Ectodermal cell (in vitro differentiated cells): ENCODE results near the gene ZNF511. TPM values are rescaled to one million over a fixed set of nuclear protein-coding genes. Genes with fewer than 3 reads are reported as not detected.
"Not testable (repeated sequence)": the region's sequence is repeated elsewhere in the genome, so short reads cannot be mapped to it uniquely, and the experiment has no call there.

Experiments
- H3K27ac ChIP-seq: 2 replicates; pipeline ENCODE4 v1.7.0; 2013; ENCODE audit warnings: mild to moderate bottlenecking, low read depth, low read length; ENCODE audit not compliant: insufficient read depth, poor library complexity, severe bottlenecking
- H3K27me3 ChIP-seq: 2 replicates; pipeline ENCODE4 v1.7.0; 2013; ENCODE audit warnings: mild to moderate bottlenecking, low read length; ENCODE audit not compliant: insufficient read depth, control insufficient read depth, poor library complexity, severe bottlenecking
- H3K36me3 ChIP-seq: one replicate; pipeline ENCODE4 v1.7.0; 2013; ENCODE audit warnings: low read length; ENCODE audit not compliant: control insufficient read depth, insufficient read depth
- H3K4me1 ChIP-seq: one replicate; pipeline ENCODE4 v1.7.0; 2013; ENCODE audit warnings: low read length; ENCODE audit not compliant: control insufficient read depth, insufficient read depth
- H3K4me3 ChIP-seq: 2 replicates; pipeline ENCODE4 v1.7.0; 2013; ENCODE audit warnings: low read depth, low read length, control low read depth; ENCODE audit not compliant: insufficient read depth
- H3K9me3 ChIP-seq: 2 replicates; pipeline ENCODE4 v1.7.0; 2013; ENCODE audit warnings: mild to moderate bottlenecking, low read length, moderate library complexity; ENCODE audit not compliant: control insufficient read depth
- WGBS, 2 experiments: methylation state at CpG; one replicate each; pipeline ENCODE4 v1.1.7; 2013; ENCODE audit warnings: missing lambda C conversion rate in 2 of 2; 5-methylcytosine and 5-hydroxymethylcytosine counted together
- polyA plus RNA-seq, 4 experiments: library from polyadenylated mRNA; stranded (reverse); fragments of 50-300 nt; gene quantifications; one replicate each; pipeline ENCODE4 v1.2.3, GENCODE V29; 2013

ZNF511 gene, protein sequence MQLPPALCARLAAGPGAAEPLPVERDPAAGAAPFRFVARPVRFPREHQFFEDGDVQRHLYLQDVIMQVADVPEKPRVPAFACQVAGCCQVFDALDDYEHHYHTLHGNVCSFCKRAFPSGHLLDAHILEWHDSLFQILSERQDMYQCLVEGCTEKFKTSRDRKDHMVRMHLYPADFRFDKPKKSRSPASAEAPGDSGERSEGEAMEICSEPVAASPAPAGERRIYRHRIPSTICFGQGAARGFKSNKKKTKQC
- polyA plus RNA-seq (2013, experiment 1 of 4): 43.1 TPM
- 50.4 TPM for polyA plus RNA-seq (2013, experiment 2 of 4)
- polyA plus RNA-seq (2013, experiment 3 of 4): 36.9 TPM
- polyA plus RNA-seq (2013, experiment 4 of 4): 39.2 TPM

DNA sequence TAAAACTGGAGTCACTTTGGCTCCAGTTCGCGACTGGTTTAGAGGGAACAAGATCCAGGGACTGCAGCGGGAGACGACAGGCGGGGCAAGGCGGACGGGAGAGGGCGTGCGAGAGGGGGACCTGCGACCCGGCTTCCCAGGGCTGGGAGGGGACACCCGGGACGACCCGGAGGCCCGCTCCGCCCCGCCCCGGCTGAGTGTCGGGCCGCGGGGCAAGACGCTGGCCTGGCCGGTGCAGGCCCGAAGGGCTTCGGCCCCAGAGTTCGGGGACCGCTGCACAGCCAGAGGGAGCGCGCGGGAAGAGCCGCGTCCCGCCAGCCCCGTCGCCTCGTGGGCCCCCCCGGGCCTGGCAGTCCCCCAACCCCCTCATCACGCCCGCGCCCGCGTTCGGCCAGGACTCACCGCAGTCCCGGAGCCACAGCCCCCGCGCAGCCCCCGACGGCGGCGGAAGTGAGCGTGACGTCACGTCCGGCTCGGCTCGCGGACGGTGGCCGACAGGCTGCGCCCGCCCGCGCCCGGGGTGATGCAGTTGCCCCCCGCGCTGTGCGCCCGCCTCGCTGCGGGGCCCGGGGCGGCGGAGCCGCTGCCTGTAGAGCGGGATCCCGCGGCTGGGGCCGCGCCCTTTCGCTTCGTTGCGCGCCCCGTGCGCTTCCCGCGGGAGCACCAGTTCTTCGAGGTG lies at the start of gene ZNF511, which contains the start of gene TUBGCP2:
ZNF511 (plus strand) TSS at position 494 of the 679 bp plus-strand sequence; CDS start at position 524, 30 bp downstream.
TUBGCP2 (minus strand) TSS at position 452 of the 679 bp plus-strand sequence. CDS start 5,931 bp downstream, outside the sequence.
- no peaks in the 10 kb centered on the region for H3K4me1 ChIP-seq
- H3K27me3 ChIP-seq: no peaks in the 10 kb centered on the region
- H3K27ac ChIP-seq: peak within 1 kb of the TSS; percentile 94
- 0 to 1% methylated on average over 89 of the region's 89 CpGs for WGBS, 2 experiments
- no peaks in the 10 kb centered on the region for H3K9me3 ChIP-seq
- peak within 1 kb of the TSS; percentile 96 for H3K4me3 ChIP-seq
- H3K36me3 ChIP-seq: peaks cover 10% of the 10 kb centered on the region

DNA sequence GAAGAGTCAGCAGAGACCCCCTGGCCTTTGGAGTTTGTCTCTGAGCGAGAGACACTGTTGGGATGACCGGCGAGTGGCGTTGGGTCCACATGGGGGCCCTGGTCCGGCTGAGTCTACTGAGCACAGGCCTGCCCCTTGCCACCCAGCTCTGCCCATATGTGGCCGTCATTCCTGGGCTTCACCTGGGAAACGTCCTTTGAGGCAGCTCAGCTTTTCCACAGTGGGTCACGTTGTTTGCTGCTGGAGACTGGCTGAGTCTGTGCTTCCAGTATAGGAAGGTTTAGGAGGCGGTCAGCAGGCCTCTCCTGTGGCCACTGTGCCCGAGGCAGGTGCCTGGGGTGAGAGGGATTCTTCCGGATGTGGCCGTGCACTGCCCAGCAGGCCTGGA lies 49.1 kb upstream of the ZNF511 start:
- Histone ChIP-seq H3K4me3 (no peak overlapping the region), H3K27me3 (peaks cover 31% of the 10 kb centered on the region), H3K27ac (no peak overlapping the region), H3K9me3 (no peaks in the 10 kb centered on the region), H3K4me1 (peaks cover 16% of the 10 kb centered on the region), H3K36me3 (no peaks in the 10 kb centered on the region)
- 81 to 84% methylated on average over 12 of the region's 12 CpGs for WGBS, 2 experiments

DNA sequence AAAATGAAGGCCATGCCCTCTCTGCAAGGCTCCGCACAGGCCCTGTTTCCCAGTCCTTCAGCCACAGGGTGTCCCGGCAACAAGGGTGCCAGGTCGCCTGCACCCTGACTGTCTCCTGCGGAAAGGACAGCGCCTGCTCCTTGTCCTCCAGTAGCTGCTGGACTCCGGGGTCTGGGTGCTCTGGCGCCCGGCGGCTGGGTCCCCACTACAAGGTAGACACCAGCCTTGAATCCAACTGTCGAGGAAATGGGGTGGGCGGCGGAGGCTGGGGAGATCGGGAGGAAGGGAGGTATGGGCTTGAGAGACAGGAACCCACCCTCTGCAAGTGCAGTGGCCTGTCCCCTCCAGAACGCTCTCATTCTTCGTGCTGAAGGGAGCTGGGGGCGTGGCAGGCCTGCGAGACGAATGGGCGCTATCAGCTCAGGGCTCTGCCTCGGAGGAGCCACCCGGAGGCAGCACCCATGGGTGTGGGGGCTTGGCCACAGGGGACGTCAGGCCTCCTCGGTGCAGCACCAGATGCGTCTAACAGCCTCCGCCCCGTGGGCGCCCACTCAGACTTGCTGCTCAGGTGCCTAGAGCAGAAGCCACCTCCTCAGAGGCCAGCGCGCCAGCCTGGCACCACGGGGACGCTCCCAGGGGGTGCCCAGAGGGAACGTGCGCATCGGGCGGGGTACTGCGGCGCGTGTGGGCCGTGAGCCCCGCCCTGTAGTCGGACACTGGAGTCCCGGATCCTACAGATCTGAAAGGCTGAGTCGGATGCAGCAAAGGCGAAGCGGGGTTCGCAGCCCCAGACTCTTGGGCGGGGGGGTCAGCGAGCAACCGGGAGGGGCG lies 47.6 kb upstream of the ZNF511 start:
- Histone ChIP-seq H3K36me3 (no peaks in the 10 kb centered on the region), H3K4me1 (peaks cover 16% of the 10 kb centered on the region), H3K9me3 (no peaks in the 10 kb centered on the region), H3K27me3 (peaks cover 31% of the 10 kb centered on the region), H3K4me3 (peak overlapping the region; percentile 70), H3K27ac (no peak overlapping the region)
- WGBS, 2 experiments: 40% methylated on average over 50 of the region's 50 CpGs

DNA sequence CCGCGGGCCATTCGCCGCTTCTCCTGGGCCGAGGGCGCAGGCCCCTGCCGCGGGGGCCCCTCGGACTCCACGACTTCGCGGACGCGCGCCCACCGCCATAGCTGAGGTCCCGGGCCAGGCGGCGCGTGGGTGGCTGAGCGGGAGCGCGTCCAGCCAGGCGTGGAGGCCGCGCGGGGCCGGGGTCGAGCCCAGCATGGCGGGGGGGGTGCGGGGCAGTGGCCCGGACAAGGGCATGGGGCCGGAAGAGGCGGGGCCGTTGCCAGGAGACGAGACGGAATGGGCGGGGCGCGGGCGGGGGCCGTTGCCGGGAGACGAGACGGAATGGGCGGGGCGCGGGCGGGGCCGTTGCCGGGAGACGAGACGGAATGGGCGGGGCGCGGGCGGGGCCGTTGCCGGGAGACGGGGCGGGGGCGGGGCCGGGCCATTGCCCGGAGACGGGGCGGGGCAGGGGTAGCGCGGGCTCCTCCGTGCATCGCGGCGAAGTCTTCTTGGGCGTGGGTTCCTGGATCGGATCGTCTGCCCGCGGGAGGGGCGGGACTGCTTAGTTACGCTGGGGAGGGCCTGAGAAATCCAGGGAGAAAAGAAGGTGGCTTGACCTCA lies 46.9 kb upstream of the ZNF511 start:
- Histone ChIP-seq H3K4me3 (peak overlapping the region; percentile 70), H3K27ac (no peak overlapping the region), H3K27me3 (peaks cover 31% of the 10 kb centered on the region), H3K4me1 (peaks cover 16% of the 10 kb centered on the region), H3K9me3 (no peaks in the 10 kb centered on the region), H3K36me3 (no peaks in the 10 kb centered on the region)
- WGBS, 2 experiments: 0% methylated on average over 79 of the region's 79 CpGs

DNA sequence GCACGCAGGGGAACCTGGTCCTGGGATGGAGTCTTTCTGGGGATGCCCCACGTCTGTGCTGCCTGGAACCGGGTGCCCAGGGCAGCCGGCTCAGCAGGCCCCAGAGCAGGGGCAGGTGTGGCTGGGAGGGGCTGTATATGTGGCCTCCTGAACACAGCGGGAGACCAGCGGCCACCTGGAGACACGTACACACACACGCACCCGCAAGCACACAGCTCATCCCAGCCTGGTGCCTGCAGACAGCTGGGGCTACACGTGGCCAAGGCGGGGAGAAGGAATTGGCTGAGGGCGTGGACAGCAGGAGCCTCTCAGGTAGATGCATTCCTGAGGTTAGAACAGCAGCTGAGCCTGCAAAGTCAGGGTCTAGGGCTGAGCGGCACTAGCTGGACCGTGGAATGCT lies 46.0 kb upstream of the ZNF511 start:
- WGBS, 2 experiments: 88 to 89% methylated on average over 14 of the region's 14 CpGs
- no peak overlapping the region for H3K27ac ChIP-seq
- H3K9me3 ChIP-seq: no peaks in the 10 kb centered on the region

DNA sequence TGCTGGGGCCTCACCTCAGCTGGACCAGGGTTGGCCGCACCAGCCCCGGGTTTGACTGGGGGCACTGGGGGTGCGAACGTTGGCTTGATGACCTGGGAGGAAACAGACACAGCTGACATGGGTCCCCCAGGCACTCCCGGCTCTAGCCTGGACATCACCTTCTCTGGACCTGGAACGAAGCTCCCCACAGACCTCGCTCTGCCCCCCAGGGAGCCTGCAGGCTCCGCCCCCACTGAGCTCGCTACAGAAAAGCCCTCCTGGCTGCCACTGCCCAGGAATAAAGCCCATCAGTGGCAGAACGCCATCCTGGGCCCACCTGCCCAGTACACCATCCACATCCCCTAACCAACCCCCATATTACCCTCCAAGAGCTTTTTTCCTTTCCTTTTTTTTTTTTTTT lies 45.0 kb upstream of the ZNF511 start:
- H3K36me3 ChIP-seq: no peaks in the 10 kb centered on the region
- peaks cover 25% of the 10 kb centered on the region for H3K27me3 ChIP-seq
- peaks cover 4% of the 10 kb centered on the region for H3K4me1 ChIP-seq
- 73 to 82% methylated on average over 10 of the region's 10 CpGs for WGBS, 2 experiments
- H3K9me3 ChIP-seq: no peaks in the 10 kb centered on the region
- no peak overlapping the region for H3K27ac ChIP-seq
- H3K4me3 ChIP-seq: no peak overlapping the region

More for the DNA sequence above, 46.0 kb upstream of the ZNF511 start:
- peaks cover 9% of the 10 kb centered on the region for H3K4me1 ChIP-seq
- H3K36me3 ChIP-seq: no peaks in the 10 kb centered on the region
- peaks cover 25% of the 10 kb centered on the region for H3K27me3 ChIP-seq
- no peak overlapping the region for H3K4me3 ChIP-seq

DNA sequence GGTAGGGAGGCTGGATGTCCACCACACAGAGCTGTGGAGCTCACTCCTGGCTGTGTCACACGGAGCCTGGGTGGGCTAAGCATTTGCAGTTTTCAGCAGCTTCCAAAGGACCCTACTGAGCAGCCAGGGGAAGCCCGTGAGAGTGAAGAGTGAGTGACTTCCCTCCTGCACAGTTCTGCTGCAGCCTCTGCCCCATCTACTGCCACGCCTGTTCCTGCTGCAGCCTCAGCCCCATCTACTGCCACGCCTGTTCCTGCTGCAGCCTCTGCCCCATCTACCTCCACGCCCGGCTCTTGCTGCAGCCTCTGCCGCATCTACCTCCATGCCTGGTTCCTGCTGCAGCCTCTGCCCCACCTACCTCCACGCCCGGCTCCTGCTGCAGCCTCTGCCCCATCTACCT lies 44.3 kb upstream of the ZNF511 start:
- Histone ChIP-seq H3K36me3 (no peaks in the 10 kb centered on the region), H3K9me3 (no peaks in the 10 kb centered on the region), H3K4me1 (peaks cover 4% of the 10 kb centered on the region), H3K27ac (no peak overlapping the region), H3K27me3 (peaks cover 25% of the 10 kb centered on the region), H3K4me3 (no peak overlapping the region)
- WGBS, 2 experiments: 85 to 87% methylated on average over 9 of the region's 9 CpGs

DNA sequence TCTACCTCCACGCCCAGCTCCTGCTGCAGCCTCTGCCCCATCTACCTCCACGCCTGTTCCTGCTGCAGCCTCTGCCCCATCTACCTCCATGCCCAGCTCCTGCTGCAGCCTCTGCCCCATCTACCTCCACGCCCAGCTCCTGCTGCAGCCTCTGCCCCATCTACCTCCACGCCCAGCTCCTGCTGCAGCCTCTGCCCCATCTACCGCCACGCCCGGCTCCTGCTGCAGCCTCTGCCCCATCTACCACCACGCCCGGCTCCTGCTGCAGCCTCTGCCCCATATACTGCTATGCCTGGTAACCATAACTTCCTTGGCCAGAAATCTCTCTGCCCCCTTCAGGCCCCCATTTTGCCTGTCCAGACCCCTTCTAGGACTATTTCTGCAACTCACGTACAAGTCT lies 43.7 kb upstream of the ZNF511 start:
- H3K4me1 ChIP-seq, H3K4me3 ChIP-seq, H3K9me3 ChIP-seq, H3K36me3 ChIP-seq, H3K27ac ChIP-seq: not testable (repeated sequence)
- peaks cover 25% of the 10 kb centered on the region for H3K27me3 ChIP-seq
- WGBS, 2 experiments: 73% methylated on average over 10 of the region's 10 CpGs

DNA sequence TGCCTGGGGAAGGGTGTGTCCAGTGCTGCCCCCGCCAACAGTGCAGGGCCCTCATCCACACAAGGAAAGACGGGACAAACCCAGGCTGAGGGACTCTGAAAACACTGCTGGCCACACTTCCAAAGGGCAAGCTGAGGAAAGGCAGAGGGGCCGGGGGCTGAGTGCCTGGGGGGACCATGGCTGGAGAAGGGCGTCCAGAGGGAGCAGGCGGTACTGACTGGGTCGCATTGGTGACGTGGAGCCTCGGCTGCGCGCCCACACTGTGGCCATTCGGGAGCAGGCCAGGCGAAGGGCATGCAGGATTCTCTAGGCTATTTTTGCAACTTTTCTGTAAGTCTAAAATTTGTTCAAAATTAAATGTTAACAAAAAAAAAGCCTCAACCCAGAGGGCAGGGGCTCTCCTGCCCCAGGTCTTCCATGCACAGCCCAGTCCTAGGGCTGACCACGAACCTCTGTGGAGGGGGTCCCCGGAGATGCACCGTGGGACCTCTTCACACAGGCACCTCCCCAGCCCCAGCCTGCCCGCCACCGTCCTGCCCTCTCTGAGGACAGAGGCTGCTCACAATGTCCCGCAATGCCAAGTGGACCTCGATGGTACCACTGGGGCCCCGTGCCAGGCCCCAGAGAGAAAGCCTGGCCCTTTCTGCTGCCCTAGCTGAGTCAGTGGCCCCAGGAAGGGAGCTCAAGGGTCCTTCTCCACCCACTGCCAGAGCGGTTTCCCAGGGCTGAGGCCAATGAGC lies 42.5 kb upstream of the ZNF511 start:
- no peaks in the 10 kb centered on the region for H3K36me3 ChIP-seq
- no peak overlapping the region for H3K27ac ChIP-seq
- H3K9me3 ChIP-seq: no peaks in the 10 kb centered on the region
- WGBS, 2 experiments: 93 to 95% methylated on average over 21 of the region's 21 CpGs
- H3K4me1 ChIP-seq: peaks cover under 1% of the 10 kb centered on the region
- peaks cover 19% of the 10 kb centered on the region for H3K27me3 ChIP-seq
- H3K4me3 ChIP-seq: no peak overlapping the region
